Mammary epithelial cell (primary cell): ENCODE measurements around the gene CDH6.

Experiments used
- EZH2 ChIP-seq: IDR thresholded peaks from 2 replicates; pipeline ENCODE4 v1.6.1; 2012; ENCODE audit warnings: low read length, inconsistent platforms, borderline replicate concordance
- TF ChIP-seq, protein P1 (sequence below), 2 donors: IDR thresholded peaks in 1 of 2; conservative IDR thresholded peaks in 1 of 2; 2 replicates each; pipeline ENCODE4 v1.5.1; 2011 to 2012; ENCODE audit warnings: inconsistent platforms in 2 of 2, low read length in 2 of 2, mild to moderate bottlenecking in 2 of 2, control low read depth in 1 of 2, low read depth in 1 of 2; ENCODE audit not compliant: insufficient read depth in 1 of 2; ENCODE audit errors: extremely low read depth in 1 of 2

GRCh38 chr5:31347552-31347905 is 154.0 kb downstream of the CDH6 start:
- TF ChIP-seq, protein P1, sequence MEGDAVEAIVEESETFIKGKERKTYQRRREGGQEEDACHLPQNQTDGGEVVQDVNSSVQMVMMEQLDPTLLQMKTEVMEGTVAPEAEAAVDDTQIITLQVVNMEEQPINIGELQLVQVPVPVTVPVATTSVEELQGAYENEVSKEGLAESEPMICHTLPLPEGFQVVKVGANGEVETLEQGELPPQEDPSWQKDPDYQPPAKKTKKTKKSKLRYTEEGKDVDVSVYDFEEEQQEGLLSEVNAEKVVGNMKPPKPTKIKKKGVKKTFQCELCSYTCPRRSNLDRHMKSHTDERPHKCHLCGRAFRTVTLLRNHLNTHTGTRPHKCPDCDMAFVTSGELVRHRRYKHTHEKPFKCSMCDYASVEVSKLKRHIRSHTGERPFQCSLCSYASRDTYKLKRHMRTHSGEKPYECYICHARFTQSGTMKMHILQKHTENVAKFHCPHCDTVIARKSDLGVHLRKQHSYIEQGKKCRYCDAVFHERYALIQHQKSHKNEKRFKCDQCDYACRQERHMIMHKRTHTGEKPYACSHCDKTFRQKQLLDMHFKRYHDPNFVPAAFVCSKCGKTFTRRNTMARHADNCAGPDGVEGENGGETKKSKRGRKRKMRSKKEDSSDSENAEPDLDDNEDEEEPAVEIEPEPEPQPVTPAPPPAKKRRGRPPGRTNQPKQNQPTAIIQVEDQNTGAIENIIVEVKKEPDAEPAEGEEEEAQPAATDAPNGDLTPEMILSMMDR (conservative IDR thresholded peaks at IDR 0.05 in 1 of 2, IDR thresholded peaks at IDR 0.05 in 1 of 2; ENCODE audit: extremely low read depth in 1 of 2, insufficient read depth in 1 of 2, low read depth in 1 of 2, low read length in 2 of 2): no peak
- TF ChIP-seq EZH2: no peak
